C4-2B (cell line): ENCODE results near the gene MAGI2.

Experiments
- CTCF ChIP-seq: fragments of 450-650 bp; conservative IDR thresholded peaks from 2 replicates; pipeline ENCODE4 v1.5.1; 2017; ENCODE audit warnings: mild to moderate bottlenecking
- ZFX ChIP-seq: fragments of 450-650 bp; IDR thresholded peaks from 2 replicates; pipeline ENCODE4 v1.6.1; 2017

GRCh38 chr7:79459381-79459780 lies 5.9 kb upstream of the MAGI2 start:
- TF ChIP-seq CTCF = no peak
- no peak for TF ChIP-seq ZFX
